C4-2B (cell line): ENCODE data around the gene TRMT2A.

Source experiments
- H3K27ac ChIP-seq: fragments of 450-650 bp; 2 replicates; pipeline ENCODE4 v1.5.1; 2017
- ZFX ChIP-seq: fragments of 450-650 bp; IDR thresholded peaks from 2 replicates; pipeline ENCODE4 v1.6.1; 2017
- TF ChIP-seq, protein P1 (sequence below): fragments of 450-650 bp; conservative IDR thresholded peaks from 2 replicates; pipeline ENCODE4 v1.5.1; 2017; ENCODE audit warnings: mild to moderate bottlenecking

TRMT2A gene

GRCh38 chr22:20147237-20147988 is 30.4 kb upstream of the TRMT2A start:
- TF ChIP-seq ZFX, result no peak
- TF ChIP-seq, protein P1, sequence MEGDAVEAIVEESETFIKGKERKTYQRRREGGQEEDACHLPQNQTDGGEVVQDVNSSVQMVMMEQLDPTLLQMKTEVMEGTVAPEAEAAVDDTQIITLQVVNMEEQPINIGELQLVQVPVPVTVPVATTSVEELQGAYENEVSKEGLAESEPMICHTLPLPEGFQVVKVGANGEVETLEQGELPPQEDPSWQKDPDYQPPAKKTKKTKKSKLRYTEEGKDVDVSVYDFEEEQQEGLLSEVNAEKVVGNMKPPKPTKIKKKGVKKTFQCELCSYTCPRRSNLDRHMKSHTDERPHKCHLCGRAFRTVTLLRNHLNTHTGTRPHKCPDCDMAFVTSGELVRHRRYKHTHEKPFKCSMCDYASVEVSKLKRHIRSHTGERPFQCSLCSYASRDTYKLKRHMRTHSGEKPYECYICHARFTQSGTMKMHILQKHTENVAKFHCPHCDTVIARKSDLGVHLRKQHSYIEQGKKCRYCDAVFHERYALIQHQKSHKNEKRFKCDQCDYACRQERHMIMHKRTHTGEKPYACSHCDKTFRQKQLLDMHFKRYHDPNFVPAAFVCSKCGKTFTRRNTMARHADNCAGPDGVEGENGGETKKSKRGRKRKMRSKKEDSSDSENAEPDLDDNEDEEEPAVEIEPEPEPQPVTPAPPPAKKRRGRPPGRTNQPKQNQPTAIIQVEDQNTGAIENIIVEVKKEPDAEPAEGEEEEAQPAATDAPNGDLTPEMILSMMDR, result no peak
- H3K27ac ChIP-seq, result no peak overlapping the region

- no peak for TF ChIP-seq ZFX
- TF ChIP-seq, protein P1, result no peak
- no peak overlapping the region for H3K27ac ChIP-seq
Observed at GRCh38 chr22:20146777-20147176, 29.8 kb upstream of the TRMT2A start.

DNA sequence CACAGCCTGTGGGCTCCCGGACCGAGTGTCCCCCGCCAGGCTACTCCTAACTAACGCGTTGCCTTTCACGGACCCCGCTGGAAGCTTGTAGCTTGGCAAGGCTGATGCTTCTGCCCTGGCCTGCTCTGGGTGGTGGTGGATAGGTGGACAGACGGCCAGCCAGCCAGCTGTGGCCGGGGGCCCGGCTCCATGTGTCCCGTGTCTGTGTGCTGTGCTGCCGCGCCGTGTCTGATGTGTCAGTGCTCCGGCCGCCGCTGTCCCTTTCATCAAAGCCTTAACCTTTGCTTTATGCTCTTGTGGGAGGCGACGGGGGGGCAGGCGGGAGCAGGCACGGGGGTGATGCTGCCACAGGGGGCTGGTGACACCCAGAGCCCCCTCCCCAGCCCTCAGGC is 28.8 kb upstream of the TRMT2A start:
- TF ChIP-seq, protein P1, result no peak
- TF ChIP-seq ZFX, result no peak
- no peak overlapping the region for H3K27ac ChIP-seq

GRCh38 chr22:20145206-20145831 is 28.3 kb upstream of the TRMT2A start:
- TF ChIP-seq, protein P1, result no peak
- TF ChIP-seq ZFX, result no peak
- H3K27ac ChIP-seq, result no peak overlapping the region

DNA sequence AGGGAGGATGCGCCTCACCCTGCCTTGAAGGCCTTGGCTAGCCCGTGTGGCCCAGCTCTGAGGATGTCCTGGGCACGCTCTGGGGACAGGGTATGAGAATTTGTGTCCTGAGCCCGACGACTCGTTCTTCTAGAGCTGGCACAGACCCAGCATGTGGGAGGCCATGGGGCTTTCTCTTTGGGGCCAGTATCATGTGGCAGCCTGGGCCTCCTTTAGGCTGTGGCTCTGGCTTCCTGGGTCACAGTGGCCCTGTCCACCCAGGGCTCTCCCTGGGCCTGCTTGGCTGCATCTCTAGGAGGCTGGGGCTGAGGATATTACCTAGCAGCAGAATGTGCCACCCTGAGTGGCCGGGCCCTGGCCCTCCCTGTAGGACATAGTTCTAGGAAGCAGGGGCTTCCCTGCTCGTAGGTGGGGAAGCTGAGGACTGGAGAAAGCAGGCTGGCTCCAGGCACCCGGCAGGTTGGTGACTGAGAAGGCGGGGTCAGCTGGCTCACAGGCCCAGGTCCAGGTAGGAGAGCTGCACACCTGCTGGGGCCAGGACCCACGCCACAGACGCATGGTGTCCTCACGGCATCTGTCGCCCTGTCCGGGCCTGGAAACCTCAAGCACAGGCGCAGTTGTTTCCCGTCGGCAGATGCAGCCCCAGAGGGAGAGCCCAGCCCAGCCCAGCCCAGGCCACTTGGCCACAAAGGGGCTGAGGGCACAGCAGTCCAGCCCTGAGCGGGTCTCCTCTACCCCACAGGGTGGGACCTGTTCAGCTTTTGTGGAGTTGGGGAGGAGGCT is 27.0 kb upstream of the TRMT2A start:
- TF ChIP-seq, protein P1, result no peak
- no peak for TF ChIP-seq ZFX
- no peak overlapping the region for H3K27ac ChIP-seq

DNA sequence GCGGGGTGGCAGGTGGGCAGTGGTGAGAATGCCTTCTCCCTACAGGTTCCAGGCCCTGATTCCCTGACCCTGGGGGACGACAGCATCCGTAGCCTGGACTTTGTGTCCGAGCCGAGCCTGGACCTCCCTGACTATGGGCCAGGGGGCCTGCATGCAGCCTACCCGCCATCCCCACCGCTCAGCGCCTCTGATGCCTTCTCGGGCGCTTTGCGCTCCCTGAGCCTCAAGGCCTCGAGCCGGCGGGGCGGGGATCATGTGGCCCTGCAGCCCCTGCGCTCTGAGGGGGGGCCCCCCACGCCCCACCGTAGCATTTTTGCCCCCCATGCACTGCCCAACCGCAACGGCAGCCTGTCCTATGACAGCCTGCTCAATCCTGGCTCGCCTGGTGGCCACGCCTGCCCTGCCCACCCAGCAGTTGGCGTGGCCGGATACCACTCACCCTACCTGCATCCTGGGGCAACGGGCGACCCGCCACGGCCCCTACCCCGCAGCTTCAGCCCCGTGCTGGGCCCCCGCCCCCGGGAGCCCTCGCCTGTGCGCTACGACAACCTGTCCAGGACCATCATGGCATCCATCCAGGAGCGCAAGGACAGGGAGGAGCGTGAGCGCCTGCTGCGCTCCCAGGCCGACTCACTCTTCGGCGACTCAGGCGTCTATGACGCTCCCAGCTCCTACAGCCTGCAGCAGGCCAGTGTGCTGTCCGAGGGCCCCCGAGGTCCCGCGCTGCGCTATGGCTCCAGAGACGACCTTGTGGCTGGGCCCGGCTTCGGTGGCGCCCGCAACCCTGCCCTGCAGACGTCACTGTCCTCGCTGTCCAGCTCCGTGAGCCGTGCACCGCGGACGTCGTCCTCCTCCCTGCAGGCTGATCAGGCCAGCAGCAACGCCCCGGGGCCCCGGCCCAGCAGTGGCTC is 25.9 kb upstream of the TRMT2A start:
- H3K27ac ChIP-seq, result no peak overlapping the region
- TF ChIP-seq, protein P1, result no peak
- no peak for TF ChIP-seq ZFX
